HepG2 (cell line): ENCODE measurements around the gene SLC41A1. TPM values are rescaled to one million over a fixed set of nuclear protein-coding genes. Genes with fewer than 3 reads are reported as not detected.

Source experiments
- CCAR2 ChIP-seq: fragments of 200-400 bp; formaldehyde crosslinking; optimal IDR thresholded peaks from 2 replicates; pipeline ENCODE3; 2018; ENCODE audit warnings: low read depth, mild to moderate bottlenecking, low read length, moderate library complexity
- EED ChIP-seq: sonication (generic); formaldehyde crosslinking; IDR thresholded peaks from 2 replicates; pipeline ENCODE4 v1.5.0; 2020; ENCODE audit warnings: mild to moderate bottlenecking, missing genetic modification reagents
- FOXM1 ChIP-seq: sonication (generic); formaldehyde crosslinking; IDR thresholded peaks from 2 replicates; pipeline ENCODE4 v1.5.0; 2020; ENCODE audit warnings: missing genetic modification reagents
- GTF3A ChIP-seq: sonication (generic); formaldehyde crosslinking; conservative IDR thresholded peaks from 2 replicates; pipeline ENCODE4 v1.4.0; 2020; ENCODE audit warnings: mild to moderate bottlenecking, missing genetic modification reagents
- MIXL1 ChIP-seq: IDR thresholded peaks from 2 replicates; pipeline ENCODE4 v1.6.1; 2016
- NFE2L1 ChIP-seq: sonication (generic); formaldehyde crosslinking; IDR thresholded peaks from 2 replicates; pipeline ENCODE4 v1.4.0; 2020; ENCODE audit warnings: missing genetic modification reagents, mild to moderate bottlenecking, borderline replicate concordance
- ZFAT ChIP-seq: sonication (generic); formaldehyde crosslinking; conservative IDR thresholded peaks from 2 replicates; pipeline ENCODE4 v1.8.1; 2023; ENCODE audit warnings: missing genetic modification reagents, inconsistent platforms
- ZFX ChIP-seq: sonication (generic); formaldehyde crosslinking; IDR thresholded peaks from 2 replicates; pipeline ENCODE4 v1.4.0; 2020; ENCODE audit warnings: mild to moderate bottlenecking, low read depth, missing genetic modification reagents, moderate library complexity
- ZMAT3 ChIP-seq: sonication (generic); formaldehyde crosslinking; conservative IDR thresholded peaks from 2 replicates; pipeline ENCODE4 v1.7.0; 2021; ENCODE audit warnings: missing genetic modification reagents
- ZNF446 ChIP-seq: sonication (generic); formaldehyde crosslinking; IDR thresholded peaks from 2 replicates; pipeline ENCODE4 v1.5.0; 2020; ENCODE audit warnings: mild to moderate bottlenecking, missing genetic modification reagents
- ZNF891 ChIP-seq: sonication (generic); formaldehyde crosslinking; IDR thresholded peaks from 2 replicates; pipeline ENCODE4 v1.5.0; 2020; ENCODE audit warnings: mild to moderate bottlenecking, missing genetic modification reagents
- polyA plus RNA-seq, 8 experiments: library from polyadenylated mRNA; depleted of rRNA in 3 of 8; stranded (reverse) in 7 of 8; unstranded in 1 of 8; fragments of >200 nt; fragmentation: Illumina TruSeq in 4 of 8; extraction: Trizol in 4 of 8; gene quantifications; 2 replicates each; pipeline versions ENCODE4 v1.2.1 to v1.2.3, GENCODE V29; 2011 to 2016; ENCODE audit warnings: low read depth in 4 of 8, missing spikeins in 1 of 8, mixed read lengths in 1 of 8; ENCODE audit not compliant: insufficient read depth in 1 of 8
- total RNA-seq, 5 experiments: library from RNA; depleted of rRNA; stranded (reverse); fragments of >200 nt; fragmentation: Illumina TruSeq; extraction: Trizol; gene quantifications; 2 replicates each; pipeline ENCODE4 v1.2.3, GENCODE V29; 2016; ENCODE audit warnings: low read depth in 1 of 5
- TF ChIP-seq, protein P1 (sequence below), 2 experiments: fragments of 450-650 bp in 1 of 2; sonication (generic) in 1 of 2; formaldehyde crosslinking in 1 of 2; IDR thresholded peaks; 2 replicates each; pipeline versions ENCODE4 v1.6.1 to v1.8.0; 2016 to 2022; ENCODE audit warnings: antibody characterized with exemption in 1 of 2, mild to moderate bottlenecking in 1 of 2, missing genetic modification reagents in 1 of 2
- TF ChIP-seq, protein P2 (sequence below): sonication (generic); formaldehyde crosslinking; IDR thresholded peaks from 2 replicates; pipeline ENCODE4 v1.9.0; 2021; ENCODE audit warnings: missing genetic modification reagents, borderline replicate concordance
- TF ChIP-seq, protein P3 (sequence below): sonication (generic); formaldehyde crosslinking; IDR thresholded peaks from 2 replicates; pipeline ENCODE4 v1.4.0; 2020; ENCODE audit warnings: missing genetic modification reagents, borderline replicate concordance

Gene SLC41A1
- total and polyA plus RNA-seq, 2 of the 13 experiments (the other 11 are each of a cell fraction or from before 2014, with no cell fraction given) = 2.2 to 4.6 TPM

DNA sequence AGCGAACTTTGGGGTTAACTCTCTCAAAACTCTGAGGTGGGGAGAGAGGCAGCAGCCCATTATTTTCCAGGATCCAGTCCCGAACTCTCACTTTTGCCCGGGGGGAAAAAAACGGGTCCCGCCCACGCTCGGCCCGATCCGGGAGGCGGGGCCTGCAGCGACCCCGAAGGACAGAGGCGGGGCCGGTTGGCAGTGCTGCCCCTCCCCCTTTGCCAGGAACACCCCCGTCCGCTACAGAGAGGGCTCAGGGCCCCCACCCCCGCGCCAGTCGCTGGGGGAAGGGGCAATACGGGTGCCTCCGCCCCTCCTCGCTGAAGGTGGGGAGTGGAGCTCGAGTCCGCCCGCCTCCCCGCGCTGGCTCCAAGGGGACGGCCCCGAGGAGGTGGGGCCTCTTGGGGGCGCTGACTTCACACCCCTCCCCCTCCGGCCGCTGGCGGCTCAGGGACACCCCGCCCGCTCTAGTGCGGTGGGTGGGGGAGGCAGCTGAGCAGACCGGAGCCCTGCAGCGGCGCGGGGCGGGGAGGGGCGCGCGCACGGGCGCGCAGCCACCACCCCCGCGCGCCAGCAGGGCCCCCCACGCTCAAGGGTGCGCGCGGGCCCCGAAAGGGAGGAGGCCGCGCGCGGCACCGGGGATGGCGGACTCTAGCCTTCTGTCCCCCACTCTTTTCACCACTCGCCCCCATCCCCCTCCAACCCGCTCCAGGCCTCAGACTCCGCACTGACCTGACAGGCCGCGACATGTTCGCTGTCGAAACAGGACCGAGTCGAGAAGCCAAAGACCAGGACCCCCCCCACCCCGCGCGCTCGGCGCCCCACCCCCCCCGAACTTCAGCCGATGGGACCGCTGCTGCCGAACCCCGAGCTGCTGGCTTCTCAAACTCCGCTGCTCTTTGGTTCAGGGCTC, 63.5 kb downstream of the SLC41A1 start (continued):
- TF ChIP-seq, protein P1, sequence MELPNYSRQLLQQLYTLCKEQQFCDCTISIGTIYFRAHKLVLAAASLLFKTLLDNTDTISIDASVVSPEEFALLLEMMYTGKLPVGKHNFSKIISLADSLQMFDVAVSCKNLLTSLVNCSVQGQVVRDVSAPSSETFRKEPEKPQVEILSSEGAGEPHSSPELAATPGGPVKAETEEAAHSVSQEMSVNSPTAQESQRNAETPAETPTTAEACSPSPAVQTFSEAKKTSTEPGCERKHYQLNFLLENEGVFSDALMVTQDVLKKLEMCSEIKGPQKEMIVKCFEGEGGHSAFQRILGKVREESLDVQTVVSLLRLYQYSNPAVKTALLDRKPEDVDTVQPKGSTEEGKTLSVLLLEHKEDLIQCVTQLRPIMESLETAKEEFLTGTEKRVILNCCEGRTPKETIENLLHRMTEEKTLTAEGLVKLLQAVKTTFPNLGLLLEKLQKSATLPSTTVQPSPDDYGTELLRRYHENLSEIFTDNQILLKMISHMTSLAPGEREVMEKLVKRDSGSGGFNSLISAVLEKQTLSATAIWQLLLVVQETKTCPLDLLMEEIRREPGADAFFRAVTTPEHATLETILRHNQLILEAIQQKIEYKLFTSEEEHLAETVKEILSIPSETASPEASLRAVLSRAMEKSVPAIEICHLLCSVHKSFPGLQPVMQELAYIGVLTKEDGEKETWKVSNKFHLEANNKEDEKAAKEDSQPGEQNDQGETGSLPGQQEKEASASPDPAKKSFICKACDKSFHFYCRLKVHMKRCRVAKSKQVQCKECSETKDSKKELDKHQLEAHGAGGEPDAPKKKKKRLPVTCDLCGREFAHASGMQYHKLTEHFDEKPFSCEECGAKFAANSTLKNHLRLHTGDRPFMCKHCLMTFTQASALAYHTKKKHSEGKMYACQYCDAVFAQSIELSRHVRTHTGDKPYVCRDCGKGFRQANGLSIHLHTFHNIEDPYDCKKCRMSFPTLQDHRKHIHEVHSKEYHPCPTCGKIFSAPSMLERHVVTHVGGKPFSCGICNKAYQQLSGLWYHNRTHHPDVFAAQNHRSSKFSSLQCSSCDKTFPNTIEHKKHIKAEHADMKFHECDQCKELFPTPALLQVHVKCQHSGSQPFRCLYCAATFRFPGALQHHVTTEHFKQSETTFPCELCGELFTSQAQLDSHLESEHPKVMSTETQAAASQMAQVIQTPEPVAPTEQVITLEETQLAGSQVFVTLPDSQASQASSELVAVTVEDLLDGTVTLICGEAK (IDR thresholded peaks at IDR 0.05) = no peak
- TF ChIP-seq, protein P1 (CRISPR knock-in tag; IDR thresholded peaks at IDR 0.05) = no peak
- TF ChIP-seq GTF3A (CRISPR knock-in tag) = no peak
- TF ChIP-seq NFE2L1 = no peak
- peak; percentile 69; the same call in 1 of the 2 replicates for TF ChIP-seq ZMAT3
- 0 out of 2 replicates have a peak, but pooled peaks have one; percentile 38 for TF ChIP-seq MIXL1 (CRISPR knock-in tag)
- no peak; the same call in 1 of the 2 replicates for TF ChIP-seq ZNF446 (CRISPR knock-in tag)
- no peak for TF ChIP-seq FOXM1 (CRISPR knock-in tag)
- TF ChIP-seq EED (CRISPR knock-in tag) = no peak
- TF ChIP-seq, protein P2, sequence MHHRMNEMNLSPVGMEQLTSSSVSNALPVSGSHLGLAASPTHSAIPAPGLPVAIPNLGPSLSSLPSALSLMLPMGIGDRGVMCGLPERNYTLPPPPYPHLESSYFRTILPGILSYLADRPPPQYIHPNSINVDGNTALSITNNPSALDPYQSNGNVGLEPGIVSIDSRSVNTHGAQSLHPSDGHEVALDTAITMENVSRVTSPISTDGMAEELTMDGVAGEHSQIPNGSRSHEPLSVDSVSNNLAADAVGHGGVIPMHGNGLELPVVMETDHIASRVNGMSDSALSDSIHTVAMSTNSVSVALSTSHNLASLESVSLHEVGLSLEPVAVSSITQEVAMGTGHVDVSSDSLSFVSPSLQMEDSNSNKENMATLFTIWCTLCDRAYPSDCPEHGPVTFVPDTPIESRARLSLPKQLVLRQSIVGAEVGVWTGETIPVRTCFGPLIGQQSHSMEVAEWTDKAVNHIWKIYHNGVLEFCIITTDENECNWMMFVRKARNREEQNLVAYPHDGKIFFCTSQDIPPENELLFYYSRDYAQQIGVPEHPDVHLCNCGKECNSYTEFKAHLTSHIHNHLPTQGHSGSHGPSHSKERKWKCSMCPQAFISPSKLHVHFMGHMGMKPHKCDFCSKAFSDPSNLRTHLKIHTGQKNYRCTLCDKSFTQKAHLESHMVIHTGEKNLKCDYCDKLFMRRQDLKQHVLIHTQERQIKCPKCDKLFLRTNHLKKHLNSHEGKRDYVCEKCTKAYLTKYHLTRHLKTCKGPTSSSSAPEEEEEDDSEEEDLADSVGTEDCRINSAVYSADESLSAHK (CRISPR knock-in tag) = no peak
- no peak; the same call in 1 of the 2 replicates for TF ChIP-seq ZNF891 (CRISPR knock-in tag)
- TF ChIP-seq ZFAT (CRISPR knock-in tag) = 0 out of 2 replicates have a peak, but pooled peaks have one; percentile 8
- TF ChIP-seq CCAR2 = no peak
- TF ChIP-seq, protein P3, sequence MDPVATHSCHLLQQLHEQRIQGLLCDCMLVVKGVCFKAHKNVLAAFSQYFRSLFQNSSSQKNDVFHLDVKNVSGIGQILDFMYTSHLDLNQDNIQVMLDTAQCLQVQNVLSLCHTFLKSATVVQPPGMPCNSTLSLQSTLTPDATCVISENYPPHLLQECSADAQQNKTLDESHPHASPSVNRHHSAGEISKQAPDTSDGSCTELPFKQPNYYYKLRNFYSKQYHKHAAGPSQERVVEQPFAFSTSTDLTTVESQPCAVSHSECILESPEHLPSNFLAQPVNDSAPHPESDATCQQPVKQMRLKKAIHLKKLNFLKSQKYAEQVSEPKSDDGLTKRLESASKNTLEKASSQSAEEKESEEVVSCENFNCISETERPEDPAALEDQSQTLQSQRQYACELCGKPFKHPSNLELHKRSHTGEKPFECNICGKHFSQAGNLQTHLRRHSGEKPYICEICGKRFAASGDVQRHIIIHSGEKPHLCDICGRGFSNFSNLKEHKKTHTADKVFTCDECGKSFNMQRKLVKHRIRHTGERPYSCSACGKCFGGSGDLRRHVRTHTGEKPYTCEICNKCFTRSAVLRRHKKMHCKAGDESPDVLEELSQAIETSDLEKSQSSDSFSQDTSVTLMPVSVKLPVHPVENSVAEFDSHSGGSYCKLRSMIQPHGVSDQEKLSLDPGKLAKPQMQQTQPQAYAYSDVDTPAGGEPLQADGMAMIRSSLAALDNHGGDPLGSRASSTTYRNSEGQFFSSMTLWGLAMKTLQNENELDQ (CRISPR knock-in tag) = no peak
- 0 out of 2 replicates have a peak, but pooled peaks have one; percentile 7 for TF ChIP-seq ZFX (CRISPR knock-in tag)
